GM12878 (cell line): ENCODE data around the gene SLC2A4. TPM values are rescaled to one million over a fixed set of nuclear protein-coding genes. Genes with fewer than 3 reads are reported as not detected.
A peak's percentile ranks its signal among the peaks of the same experiment; 100 is the strongest.

Source experiments
- CUX1 ChIP-seq: IDR thresholded peaks from 2 replicates; pipeline ENCODE4 v1.6.1; 2012; ENCODE audit warnings: improper control_type of control experiment, low read depth, low read length; ENCODE audit not compliant: insufficient replicate concordance
- E2F4 ChIP-seq: IDR thresholded peaks from 2 replicates; pipeline ENCODE4 v1.6.1; 2012; ENCODE audit warnings: low read depth, low read length, improper control_type of control experiment
- MAX ChIP-seq: IDR thresholded peaks from 2 replicates; pipeline ENCODE4 v1.6.1; 2012; ENCODE audit warnings: low read depth, low read length, improper control_type of control experiment
- NBN ChIP-seq: fragments of 450-650 bp; IDR thresholded peaks from 2 replicates; pipeline ENCODE4 v1.6.1; 2016
- RCOR1 ChIP-seq: conservative IDR thresholded peaks from 2 replicates; pipeline ENCODE4 v1.6.1; 2012; ENCODE audit warnings: low read depth, low read length, improper control_type of control experiment
- REST ChIP-seq: IDR thresholded peaks from 2 replicates; pipeline ENCODE4 v1.6.1; 2012; ENCODE audit warnings: mild to moderate bottlenecking, low read depth, low read length
- SKIL ChIP-seq: fragments of 450-650 bp; IDR thresholded peaks from 2 replicates; pipeline ENCODE4 v1.6.1; 2017; ENCODE audit warnings: mild to moderate bottlenecking, low read depth, inconsistent platforms; ENCODE audit not compliant: poor library complexity, severe bottlenecking
- TCF12 ChIP-seq: IDR thresholded peaks from 2 replicates; pipeline ENCODE4 v1.6.1; 2011; ENCODE audit warnings: low read depth, mild to moderate bottlenecking, low read length
- ZBED1 ChIP-seq: IDR thresholded peaks from 2 replicates; pipeline ENCODE4 v1.6.1; 2016; ENCODE audit warnings: borderline replicate concordance
- ZNF207 ChIP-seq: fragments of 450-650 bp; IDR thresholded peaks from 2 replicates; pipeline ENCODE4 v1.6.1; 2014; ENCODE audit warnings: antibody characterized with exemption, mild to moderate bottlenecking, borderline replicate concordance
- ZNF592 ChIP-seq: fragments of 450-650 bp; IDR thresholded peaks from 2 replicates; pipeline ENCODE4 v1.6.1; 2017; ENCODE audit warnings: mild to moderate bottlenecking, moderate library complexity
- ZNF622 ChIP-seq: fragments of 450-650 bp; IDR thresholded peaks from 2 replicates; pipeline ENCODE4 v1.6.1; 2017; ENCODE audit warnings: mild to moderate bottlenecking, inconsistent platforms
- polyA plus RNA-seq, 11 experiments: library from polyadenylated mRNA; depleted of rRNA in 4 of 11; unstranded in 6 of 11; stranded (reverse) in 5 of 11; fragments of >200 nt; fragmentation: Nextera tagmentation in 4 of 11; fragmentation: Illumina TruSeq in 1 of 11; extraction: Ambion mirVana in 4 of 11; extraction: Trizol in 1 of 11; gene quantifications; 1 replicate in 1 of 11; 2 replicates in 10 of 11; pipeline versions ENCODE4 v1.2.1 to v1.2.3, GENCODE V29; 2011 to 2016; ENCODE audit warnings: inconsistent platforms in 2 of 11, missing spikeins in 2 of 11, low read depth in 1 of 11
- total RNA-seq, 4 experiments: library from RNA; depleted of rRNA in 3 of 4; stranded (reverse); fragments of >200 nt in 3 of 4; fragmentation: Illumina TruSeq in 1 of 4; extraction: Trizol in 1 of 4; gene quantifications; 2 replicates each; pipeline versions ENCODE4 v1.2.1 to v1.2.3, GENCODE V29; 2013 to 2021

Gene SLC2A4
- total and polyA plus RNA-seq, 10 of the 15 experiments (the other 5 are each of a cell fraction or from before 2014, with no cell fraction given) = 0.03 to 0.23 (median 0.04) TPM; not detected in 4

GRCh38 chr17:7329374-7329996, 48.0 kb downstream of the SLC2A4 start (continued):
- no peak for TF ChIP-seq ZNF592
- TF ChIP-seq REST = no peak
- no peak for TF ChIP-seq ZNF622
- peak; percentile 33; the same call in 1 of the 2 replicates for TF ChIP-seq E2F4
- no peak for TF ChIP-seq SKIL
- TF ChIP-seq ZBED1 = no peak
- TF ChIP-seq CUX1 = no peak
- 0 out of 2 replicates have a peak, but pooled peaks have one; percentile 14 for TF ChIP-seq MAX
- TF ChIP-seq RCOR1 = no peak
- no peak; the same call in 1 of the 2 replicates for TF ChIP-seq NBN
- no peak; the same call in 1 of the 2 replicates for TF ChIP-seq ZNF207
- no peak for TF ChIP-seq TCF12
